SU-DHL-6 (cell line): ENCODE results near the gene SLC25A6.

Experiments used
- H2AFZ ChIP-seq: fragments of 200-600 bp; sonication (generic); 2 replicates; pipeline ENCODE4 v1.6.1; 2014; ENCODE audit warnings: low read depth, mild to moderate bottlenecking, moderate library complexity, mixed read lengths, antibody characterized with exemption, low read length; ENCODE audit not compliant: severe bottlenecking
- H3F3A ChIP-seq: fragments of 200-600 bp; shearing (Covaris generic); 2 replicates; pipeline ENCODE4 v1.6.0; 2016; ENCODE audit warnings: antibody characterized with exemption, mild to moderate bottlenecking; ENCODE audit not compliant: insufficient read depth
- H3K27ac ChIP-seq: fragments of 200-600 bp; sonication (generic); 2 replicates; pipeline ENCODE4 v1.5.1; 2016; ENCODE audit warnings: low read depth, mild to moderate bottlenecking, low read length, moderate library complexity, mixed read lengths
- H3K27me3 ChIP-seq: fragments of 200-600 bp; sonication (generic), shearing (Covaris generic); 2 replicates; pipeline ENCODE4 v1.6.0; 2014; ENCODE audit warnings: mild to moderate bottlenecking, low read length
- H3K36me3 ChIP-seq: fragments of 200-600 bp; sonication (generic); 2 replicates; pipeline ENCODE4 v1.6.1; 2014; ENCODE audit warnings: mild to moderate bottlenecking, low read length, mixed read lengths
- H3K4me2 ChIP-seq: fragments of 300-600, 200-600 bp; shearing (Covaris generic), sonication (generic); 2 replicates; pipeline ENCODE4 v1.6.0; 2014; ENCODE audit warnings: low read length, low read depth, mild to moderate bottlenecking; ENCODE audit not compliant: poor library complexity, severe bottlenecking
- H3K4me3 ChIP-seq: fragments of 200-600 bp; sonication (generic); 2 replicates; pipeline ENCODE4 v1.5.1; 2014; ENCODE audit warnings: antibody characterized with exemption, low read length, mild to moderate bottlenecking, mixed read lengths; ENCODE audit not compliant: insufficient read depth, poor library complexity, severe bottlenecking
- H3K79me2 ChIP-seq: fragments of 200-600 bp; sonication (generic); 2 replicates; pipeline ENCODE4 v1.6.1; 2014; ENCODE audit warnings: mild to moderate bottlenecking, low read length, moderate library complexity; ENCODE audit not compliant: insufficient read depth
- H3K9ac ChIP-seq: fragments of 200-600 bp; sonication (generic); 2 replicates; pipeline ENCODE4 v1.7.0; 2014; ENCODE audit warnings: mild to moderate bottlenecking, low read length
- H3K9me2 ChIP-seq: fragments of 200-600 bp; sonication (generic); replicated peaks from 2 replicates; pipeline ENCODE4 v1.6.1; 2014; ENCODE audit warnings: low read length; ENCODE audit not compliant: insufficient read depth
- H3K9me3 ChIP-seq: fragments of 200-600 bp; sonication (generic); 2 replicates; pipeline ENCODE4 v1.6.1; 2014; ENCODE audit warnings: low read length, mixed read lengths; ENCODE audit not compliant: insufficient read depth
- H4K20me1 ChIP-seq: fragments of 200-600 bp; sonication (generic); 2 replicates; pipeline ENCODE4 v1.6.1; 2014; ENCODE audit warnings: low read depth, mild to moderate bottlenecking, antibody characterized with exemption, low read length, moderate library complexity, mixed read lengths
- CTCF ChIP-seq: fragments of 200-600 bp; sonication (generic); IDR thresholded peaks from one replicate; pipeline ENCODE4 v1.5.1; 2017; ENCODE audit warnings: antibody characterized with exemption, mild to moderate bottlenecking, low read length, moderate library complexity; ENCODE audit not compliant: insufficient read depth, poor library complexity, severe bottlenecking
- EZH2phosphoT487 ChIP-seq: fragments of 200-600 bp; sonication (generic), shearing (Covaris generic); conservative IDR thresholded peaks from 2 replicates; pipeline ENCODE4 v1.6.1; 2018; ENCODE audit warnings: mild to moderate bottlenecking, antibody characterized with exemption, low read length, moderate library complexity, mixed read lengths

Gene SLC25A6

DNA sequence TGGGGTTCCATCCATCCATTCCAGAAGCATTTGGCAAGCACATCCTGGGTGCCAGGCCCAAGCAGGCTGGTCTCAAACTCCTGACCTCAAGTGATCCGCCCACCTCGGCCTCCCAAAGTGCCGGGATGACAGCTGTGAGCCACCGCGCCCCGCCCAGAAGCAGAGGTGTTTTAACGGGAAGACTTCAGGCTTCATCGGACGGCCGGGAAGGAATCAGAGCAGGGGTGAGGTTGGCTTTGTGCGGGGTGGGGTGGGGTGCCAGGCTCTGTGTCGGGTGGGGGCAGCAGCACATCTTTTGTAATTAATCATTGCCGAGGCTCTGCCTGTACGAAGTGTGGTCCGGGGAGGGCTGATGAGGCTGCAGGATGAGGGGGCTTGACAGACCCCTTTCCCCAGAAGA, 5.1 kb upstream of the SLC25A6 start:
- Histone ChIP-seq H3K9me3 (no peaks in the 10 kb centered on the region), H3K9me2 (no peaks in the 10 kb centered on the region), H3F3A (no peaks in the 10 kb centered on the region), H3K79me2 (peaks cover 29% of the 10 kb centered on the region; the same call in 1 of the 2 replicates), H4K20me1 (no peaks in the 10 kb centered on the region), H2AFZ (no peak overlapping the region), H3K27ac (no peak overlapping the region), H3K4me2 (no peak overlapping the region), H3K9ac (no peak overlapping the region), H3K27me3 (no peaks in the 10 kb centered on the region), H3K36me3 (no peaks in the 10 kb centered on the region), H3K4me3 (no peak overlapping the region)
- TF ChIP-seq EZH2phosphoT487 (no peak), CTCF (no peak)

DNA sequence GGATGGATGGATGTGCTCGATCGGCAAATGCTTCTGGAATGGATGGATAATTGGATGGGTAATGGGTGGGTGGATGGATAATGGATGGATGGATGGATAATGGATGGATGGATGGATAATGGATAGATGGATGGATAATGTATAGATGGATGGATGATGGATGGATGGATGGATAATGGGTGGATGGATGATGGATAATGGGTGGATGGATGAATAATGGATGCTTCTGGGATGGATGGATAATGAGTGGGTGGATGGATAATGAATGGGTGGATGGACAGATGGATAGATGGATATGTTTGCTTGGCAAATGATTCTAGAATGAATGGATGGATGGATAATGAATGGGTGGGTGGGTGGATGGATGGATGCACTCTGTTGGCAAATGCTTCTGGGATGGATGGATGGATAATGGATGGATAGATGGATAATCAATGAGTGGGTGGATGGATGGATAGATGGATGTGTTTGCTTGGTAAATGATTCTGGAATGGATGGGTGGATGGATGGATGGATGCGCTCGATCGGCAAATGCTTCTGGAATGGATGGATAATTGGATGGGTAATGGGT, 3.8 kb upstream of the SLC25A6 start:
- TF ChIP-seq CTCF (no peak), EZH2phosphoT487 (no peak)
- peaks cover 6% of the 10 kb centered on the region for H4K20me1 ChIP-seq
- H3K9ac ChIP-seq = no peak overlapping the region
- H2AFZ ChIP-seq = no peak overlapping the region
- H3K79me2 ChIP-seq = peaks cover 36% of the 10 kb centered on the region
- peaks cover 7% of the 10 kb centered on the region; the same call in 1 of the 2 replicates for H3K36me3 ChIP-seq
- no peak overlapping the region for H3K27ac ChIP-seq
- no peak overlapping the region for H3K4me3 ChIP-seq
- no peak overlapping the region for H3K4me2 ChIP-seq
- no peaks in the 10 kb centered on the region for H3K27me3 ChIP-seq
- no peaks in the 10 kb centered on the region for H3K9me2 ChIP-seq
- no peaks in the 10 kb centered on the region for H3F3A ChIP-seq
- H3K9me3 ChIP-seq = no peaks in the 10 kb centered on the region

GRCh38 chrX:1394731-1395501, 3.0 kb upstream of the SLC25A6 start:
- H4K20me1 ChIP-seq = peaks cover 10% of the 10 kb centered on the region
- no peak overlapping the region for H3K4me3 ChIP-seq
- H3K4me2 ChIP-seq = no peak overlapping the region
- TF ChIP-seq CTCF (no peak), EZH2phosphoT487 (no peak)
- peaks cover 8% of the 10 kb centered on the region; the same call in 1 of the 2 replicates for H3K36me3 ChIP-seq
- H3K27me3 ChIP-seq = no peaks in the 10 kb centered on the region
- no peaks in the 10 kb centered on the region for H3F3A ChIP-seq
- H3K79me2 ChIP-seq = peaks cover 44% of the 10 kb centered on the region
- H3K9me2 ChIP-seq = no peaks in the 10 kb centered on the region
- H3K27ac ChIP-seq = no peak overlapping the region
- no peak overlapping the region for H3K9ac ChIP-seq
- no peak overlapping the region for H2AFZ ChIP-seq
- H3K9me3 ChIP-seq = no peaks in the 10 kb centered on the region
